Measurements from ENCODE around the gene PDCD5.
"Not testable (repeated sequence)": the region's sequence is repeated elsewhere in the genome, so short reads cannot be mapped to it uniquely, and the experiment has no call there.

PDCD5 gene

GRCh38 chr19:32555786-32556185 is 25.2 kb upstream of the PDCD5 start:
- Histone ChIP-seq H3K36me3 (ENCODE audit: control insufficient read depth, insufficient read depth, low read length) (no peaks in the 10 kb centered on the region), H3K4me1 (ENCODE audit: control insufficient read depth, insufficient read depth, low read length) (no peaks in the 10 kb centered on the region), H3K27ac (ENCODE audit: low read length) (no peak overlapping the region), H3K9me3 (ENCODE audit: control insufficient read depth, insufficient read depth, low read length) (no peaks in the 10 kb centered on the region), H3K4me3 (ENCODE audit: low read length) (no peak overlapping the region), H3K27me3 (ENCODE audit: control insufficient read depth, insufficient read depth, low read length) (no peaks in the 10 kb centered on the region)
- no CpG with 5 or more reads among the region's 1 CpG for WGBS (ENCODE audit: insufficient coverage, insufficient read length)
- no peak for DNase-seq (ENCODE audit: low read depth, low spot score)

- H3K4me3 ChIP-seq (ENCODE audit: low read length), result no peak overlapping the region
- no peak overlapping the region for H3K27ac ChIP-seq (ENCODE audit: low read length)
- no peaks in the 10 kb centered on the region for H3K4me1 ChIP-seq (ENCODE audit: control insufficient read depth, insufficient read depth, low read length)
- no peaks in the 10 kb centered on the region for H3K9me3 ChIP-seq (ENCODE audit: control insufficient read depth, insufficient read depth, low read length)
- DNase-seq (ENCODE audit: low read depth, low spot score), result peak; percentile 7
- no peaks in the 10 kb centered on the region for H3K36me3 ChIP-seq (ENCODE audit: control insufficient read depth, insufficient read depth, low read length)
- H3K27me3 ChIP-seq (ENCODE audit: control insufficient read depth, insufficient read depth, low read length), result no peaks in the 10 kb centered on the region
- no CpG with 5 or more reads among the region's 10 CpGs for WGBS (ENCODE audit: insufficient coverage, insufficient read length)
Observed at GRCh38 chr19:32558607-32559228, 22.3 kb upstream of the PDCD5 start.

- Histone ChIP-seq H3K27me3 (ENCODE audit: control insufficient read depth, insufficient read depth, low read length) (no peaks in the 10 kb centered on the region), H3K4me3 (ENCODE audit: low read length) (no peak overlapping the region), H3K27ac (ENCODE audit: low read length) (no peak overlapping the region), H3K9me3 (ENCODE audit: control insufficient read depth, insufficient read depth, low read length) (no peaks in the 10 kb centered on the region), H3K4me1 (ENCODE audit: control insufficient read depth, insufficient read depth, low read length) (no peaks in the 10 kb centered on the region), H3K36me3 (ENCODE audit: control insufficient read depth, insufficient read depth, low read length) (no peaks in the 10 kb centered on the region)
- DNase-seq (ENCODE audit: low read depth, low spot score), result no peak
- no CpG with 5 or more reads among the region's 9 CpGs for WGBS (ENCODE audit: insufficient coverage, insufficient read length)
Observed at GRCh38 chr19:32563761-32564160, 17.2 kb upstream of the PDCD5 start.

- H3K4me3 ChIP-seq (ENCODE audit: low read length), result no peak overlapping the region
- no peaks in the 10 kb centered on the region for H3K36me3 ChIP-seq (ENCODE audit: control insufficient read depth, insufficient read depth, low read length)
- no peaks in the 10 kb centered on the region for H3K4me1 ChIP-seq (ENCODE audit: control insufficient read depth, insufficient read depth, low read length)
- no CpG with 5 or more reads among the region's 5 CpGs for WGBS (ENCODE audit: insufficient coverage, insufficient read length)
- H3K9me3 ChIP-seq (ENCODE audit: control insufficient read depth, insufficient read depth, low read length), result no peaks in the 10 kb centered on the region
- H3K27ac ChIP-seq (ENCODE audit: low read length), result no peak overlapping the region
- no peaks in the 10 kb centered on the region for H3K27me3 ChIP-seq (ENCODE audit: control insufficient read depth, insufficient read depth, low read length)
- no peak for DNase-seq (ENCODE audit: low read depth, low spot score)
Observed at GRCh38 chr19:32566246-32566830, 14.7 kb upstream of the PDCD5 start.

GRCh38 chr19:32567486-32567885 is 13.5 kb upstream of the PDCD5 start:
- no peak for DNase-seq (ENCODE audit: low read depth, low spot score)
- WGBS (ENCODE audit: insufficient coverage, insufficient read length), result no CpG with 5 or more reads among the region's 9 CpGs

GRCh38 chr19:32570081-32570785 is 10.8 kb upstream of the PDCD5 start:
- WGBS (ENCODE audit: insufficient coverage, insufficient read length), result no CpG with 5 or more reads among the region's 15 CpGs
- no peaks in the 10 kb centered on the region for H3K27me3 ChIP-seq (ENCODE audit: control insufficient read depth, insufficient read depth, low read length)
- no peaks in the 10 kb centered on the region for H3K9me3 ChIP-seq (ENCODE audit: control insufficient read depth, insufficient read depth, low read length)
- no peak overlapping the region for H3K27ac ChIP-seq (ENCODE audit: low read length)
- H3K4me3 ChIP-seq (ENCODE audit: low read length), result no peak overlapping the region
- peak; percentile 29 for DNase-seq (ENCODE audit: low read depth, low spot score)
- H3K36me3 ChIP-seq (ENCODE audit: control insufficient read depth, insufficient read depth, low read length), result no peaks in the 10 kb centered on the region
- no peaks in the 10 kb centered on the region for H3K4me1 ChIP-seq (ENCODE audit: control insufficient read depth, insufficient read depth, low read length)

More at GRCh38 chr19:32567486-32567885, 13.5 kb upstream of the PDCD5 start:
- Histone ChIP-seq H3K36me3 (ENCODE audit: control insufficient read depth, insufficient read depth, low read length) (no peaks in the 10 kb centered on the region), H3K27ac (ENCODE audit: low read length) (no peak overlapping the region), H3K4me3 (ENCODE audit: low read length) (no peak overlapping the region), H3K4me1 (ENCODE audit: control insufficient read depth, insufficient read depth, low read length) (no peaks in the 10 kb centered on the region), H3K27me3 (ENCODE audit: control insufficient read depth, insufficient read depth, low read length) (no peaks in the 10 kb centered on the region), H3K9me3 (ENCODE audit: control insufficient read depth, insufficient read depth, low read length) (no peaks in the 10 kb centered on the region)

GRCh38 chr19:32571471-32572075 is 9.4 kb upstream of the PDCD5 start:
- H3K27ac ChIP-seq (ENCODE audit: low read length); H3K9me3 ChIP-seq (ENCODE audit: control insufficient read depth, insufficient read depth, low read length); H3K27me3 ChIP-seq (ENCODE audit: control insufficient read depth, insufficient read depth, low read length); H3K4me3 ChIP-seq (ENCODE audit: low read length); DNase-seq (ENCODE audit: low read depth, low spot score); H3K4me1 ChIP-seq (ENCODE audit: control insufficient read depth, insufficient read depth, low read length); H3K36me3 ChIP-seq (ENCODE audit: control insufficient read depth, insufficient read depth, low read length): not testable (repeated sequence)
- no CpG with 5 or more reads among the region's 36 CpGs for WGBS (ENCODE audit: insufficient coverage, insufficient read length)

- no CpG with 5 or more reads among the region's 21 CpGs for WGBS (ENCODE audit: insufficient coverage, insufficient read length)
- H3K27ac ChIP-seq (ENCODE audit: low read length); H3K4me1 ChIP-seq (ENCODE audit: control insufficient read depth, insufficient read depth, low read length); H3K36me3 ChIP-seq (ENCODE audit: control insufficient read depth, insufficient read depth, low read length); DNase-seq (ENCODE audit: low read depth, low spot score); H3K4me3 ChIP-seq (ENCODE audit: low read length); H3K9me3 ChIP-seq (ENCODE audit: control insufficient read depth, insufficient read depth, low read length); H3K27me3 ChIP-seq (ENCODE audit: control insufficient read depth, insufficient read depth, low read length): not testable (repeated sequence)
Observed at GRCh38 chr19:32572700-32573491, 8.1 kb upstream of the PDCD5 start.

- H3K27me3 ChIP-seq (ENCODE audit: control insufficient read depth, insufficient read depth, low read length), result no peaks in the 10 kb centered on the region
- H3K36me3 ChIP-seq (ENCODE audit: control insufficient read depth, insufficient read depth, low read length), result no peaks in the 10 kb centered on the region
- no CpG with 5 or more reads among the region's 3 CpGs for WGBS (ENCODE audit: insufficient coverage, insufficient read length)
- DNase-seq (ENCODE audit: low read depth, low spot score), result no peak
- H3K9me3 ChIP-seq (ENCODE audit: control insufficient read depth, insufficient read depth, low read length), result no peaks in the 10 kb centered on the region
- H3K4me1 ChIP-seq (ENCODE audit: control insufficient read depth, insufficient read depth, low read length), result no peaks in the 10 kb centered on the region
- H3K4me3 ChIP-seq (ENCODE audit: low read length), result no peak overlapping the region
- no peak overlapping the region for H3K27ac ChIP-seq (ENCODE audit: low read length)
Observed at GRCh38 chr19:32573492-32573794, 7.5 kb upstream of the PDCD5 start.

GRCh38 chr19:32576790-32577189 is 4.2 kb upstream of the PDCD5 start:
- no peaks in the 10 kb centered on the region for H3K9me3 ChIP-seq (ENCODE audit: control insufficient read depth, insufficient read depth, low read length)

More at GRCh38 chr19:32576790-32577189, 4.2 kb upstream of the PDCD5 start:
- no peak overlapping the region for H3K27ac ChIP-seq (ENCODE audit: low read length)
- WGBS (ENCODE audit: insufficient coverage, insufficient read length), result no CpG with 5 or more reads among the region's 1 CpG
- DNase-seq (ENCODE audit: low read depth, low spot score), result no peak
- H3K4me1 ChIP-seq (ENCODE audit: control insufficient read depth, insufficient read depth, low read length), result no peaks in the 10 kb centered on the region
- H3K36me3 ChIP-seq (ENCODE audit: control insufficient read depth, insufficient read depth, low read length), result no peaks in the 10 kb centered on the region
- H3K4me3 ChIP-seq (ENCODE audit: low read length), result no peak overlapping the region
- H3K27me3 ChIP-seq (ENCODE audit: control insufficient read depth, insufficient read depth, low read length), result no peaks in the 10 kb centered on the region
